HK-2 (cell line): ENCODE results near the gene C11orf71.

Experiments
- DNase-seq: peaks from one replicate; pipeline ENCODE4 v3.0.0-alpha.2; 2018; ENCODE audit not compliant: unreplicated experiment

C11orf71 gene

GRCh38 chr11:114399490-114400215 lies 658 bp downstream of the C11orf71 start:
- no peak for DNase-seq

- no peak for DNase-seq
Observed at GRCh38 chr11:114398303-114398920, 1.9 kb downstream of the C11orf71 start.

GRCh38 chr11:114397349-114397982 lies 2.8 kb downstream of the C11orf71 start:
- DNase-seq = no peak

- no peak for DNase-seq
Observed at GRCh38 chr11:114396916-114397315, 3.4 kb downstream of the C11orf71 start.

DNA sequence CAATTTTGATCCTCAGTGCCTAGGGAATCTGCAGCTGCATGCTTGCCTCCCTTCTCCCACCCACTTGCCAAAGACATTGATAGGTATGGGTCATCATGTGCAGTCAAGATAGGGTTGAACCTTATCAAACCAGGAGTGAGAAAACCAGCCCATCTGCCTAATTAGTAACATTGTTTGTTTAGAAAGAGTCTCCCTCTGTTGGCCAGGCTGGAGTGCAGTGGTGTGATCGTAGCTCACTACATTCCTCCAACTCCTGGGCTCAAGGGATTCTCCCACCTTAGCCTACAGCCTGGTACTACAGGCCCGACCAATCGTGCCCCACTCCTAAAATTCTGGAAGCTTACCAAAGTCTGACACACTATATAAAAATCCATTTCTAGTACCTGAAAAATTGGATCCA lies 4.6 kb downstream of the C11orf71 start:
- no peak for DNase-seq

DNA sequence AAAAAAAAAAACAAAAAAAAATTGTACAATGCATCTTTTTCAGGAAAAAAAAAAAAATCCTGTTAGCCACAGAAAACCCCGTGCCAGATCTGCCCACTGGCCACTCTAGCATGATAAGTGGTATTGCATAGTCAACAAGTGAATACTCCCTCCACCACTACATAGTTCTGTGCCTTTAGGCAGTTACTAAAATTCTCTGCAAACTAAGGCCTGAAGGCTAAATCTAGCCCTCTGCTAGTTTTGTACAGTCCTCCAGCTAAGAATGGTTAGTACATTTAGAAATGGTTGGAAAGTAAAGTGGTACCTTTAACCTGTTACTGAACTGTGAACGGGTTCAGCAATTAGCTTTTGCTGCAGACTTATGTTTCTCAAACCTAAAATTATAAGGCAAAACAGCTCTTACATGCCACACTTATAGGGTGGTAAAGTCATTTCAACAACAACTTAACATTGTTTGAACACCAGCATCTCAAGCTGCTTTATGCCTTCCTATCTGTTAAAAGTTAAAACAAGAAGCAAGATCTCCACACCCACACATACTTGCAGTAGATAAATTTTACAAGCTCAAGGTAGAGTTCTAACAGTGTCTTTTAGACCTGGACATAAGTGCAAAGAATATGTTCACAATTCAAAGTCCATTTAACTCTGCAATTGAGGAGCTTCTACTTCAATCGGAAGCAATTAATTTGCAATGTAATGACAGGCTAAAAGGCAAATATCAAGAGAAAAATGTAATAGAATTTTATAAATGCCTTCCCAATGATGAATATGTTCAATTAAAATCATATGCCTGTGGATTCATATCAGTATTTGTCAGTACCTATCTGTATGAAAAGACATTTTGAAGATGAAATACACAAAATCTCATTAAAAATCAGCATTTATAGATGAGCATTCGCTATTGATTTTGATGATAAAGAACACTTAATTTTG lies 7.3 kb downstream of the C11orf71 start:
- DNase-seq = no peak

DNA sequence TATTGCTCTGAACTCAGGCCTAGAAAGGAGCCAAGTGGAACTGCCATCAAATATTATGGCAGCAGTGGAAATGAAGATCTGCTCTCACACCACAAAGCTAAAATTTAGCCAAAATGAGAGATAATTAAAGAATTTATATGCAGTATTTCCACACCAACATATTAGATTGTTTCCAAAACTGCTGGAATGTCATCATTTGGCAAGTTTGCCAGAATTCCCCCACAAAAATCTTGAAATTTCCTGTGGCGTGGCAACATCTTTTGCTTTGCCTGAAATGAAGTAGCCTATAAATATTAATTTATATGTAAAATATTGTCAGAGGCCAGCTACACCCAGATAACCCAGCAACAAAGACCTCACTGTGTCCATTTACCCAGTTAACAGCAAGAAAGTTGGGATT lies 13.8 kb downstream of the C11orf71 start:
- no peak for DNase-seq

- no peak for DNase-seq
Observed at GRCh38 chr11:114386131-114386530, 14.2 kb downstream of the C11orf71 start.

- DNase-seq = no peak
Observed at GRCh38 chr11:114384487-114384886, 15.8 kb downstream of the C11orf71 start.

- DNase-seq = no peak
Observed at GRCh38 chr11:114382509-114382908, 17.8 kb downstream of the C11orf71 start.

DNA sequence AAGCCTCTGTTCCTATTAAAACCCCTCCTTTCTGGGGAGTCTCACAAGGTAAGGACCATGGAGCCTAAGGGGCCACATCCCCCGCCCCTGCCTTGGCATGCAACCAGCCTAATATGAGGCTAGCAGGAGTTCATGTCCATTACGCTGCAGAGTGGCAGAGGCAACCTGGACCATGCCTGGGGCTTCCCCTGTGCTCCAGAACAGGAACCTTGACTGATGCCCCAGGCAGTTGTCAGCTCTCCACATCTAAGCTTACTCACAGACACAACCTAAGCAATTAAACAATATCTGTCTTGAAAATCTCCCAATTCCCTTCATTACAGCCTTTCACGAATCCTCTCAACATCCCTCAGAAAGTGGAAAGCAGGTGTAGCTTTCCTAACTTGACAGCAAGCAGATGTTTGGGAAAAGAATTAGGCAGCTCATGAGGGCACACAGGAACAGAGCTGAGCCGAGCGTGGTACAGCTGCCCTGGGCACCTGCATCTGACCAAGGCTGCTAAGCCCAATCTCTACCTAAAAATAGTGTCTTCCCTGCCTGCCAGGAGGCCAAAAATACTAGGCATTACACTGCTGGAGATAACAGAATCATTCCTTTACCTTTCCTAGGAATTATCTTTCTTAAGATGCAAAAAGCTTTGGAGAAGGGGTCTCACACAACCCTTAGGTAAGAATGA lies 20.8 kb downstream of the C11orf71 start:
- DNase-seq = no peak

DNA sequence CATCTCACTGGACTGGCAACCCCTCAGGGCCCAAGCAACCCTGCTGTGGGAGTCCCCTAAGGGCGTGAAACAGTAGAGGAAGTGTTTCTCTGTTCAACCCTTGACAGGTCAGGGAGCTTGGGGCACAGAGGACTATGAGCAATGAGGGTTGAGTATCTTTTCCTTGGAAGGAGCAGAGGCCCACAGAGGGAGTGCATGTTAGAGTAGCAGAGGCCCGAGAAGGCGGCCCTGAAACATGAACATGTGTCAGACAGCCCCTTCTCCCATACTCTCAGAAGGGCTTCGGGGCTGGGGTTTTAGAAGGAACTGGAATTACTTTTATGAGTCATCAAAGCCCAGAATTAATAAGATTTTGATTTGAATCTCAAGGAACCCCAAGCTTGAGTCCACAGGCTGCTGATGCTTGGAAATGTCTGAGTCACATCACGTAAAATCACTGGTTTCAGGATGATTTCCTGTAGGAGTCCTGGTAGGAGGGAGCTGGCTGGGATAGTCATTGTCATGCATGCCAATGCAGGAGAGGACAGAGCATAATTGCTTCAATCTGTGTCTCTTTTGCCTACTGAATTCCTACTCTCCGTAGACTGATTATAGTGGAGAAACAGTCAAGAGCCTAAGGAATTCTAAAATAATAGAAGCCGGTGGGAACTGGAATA lies 22.6 kb downstream of the C11orf71 start:
- DNase-seq = no peak

DNA sequence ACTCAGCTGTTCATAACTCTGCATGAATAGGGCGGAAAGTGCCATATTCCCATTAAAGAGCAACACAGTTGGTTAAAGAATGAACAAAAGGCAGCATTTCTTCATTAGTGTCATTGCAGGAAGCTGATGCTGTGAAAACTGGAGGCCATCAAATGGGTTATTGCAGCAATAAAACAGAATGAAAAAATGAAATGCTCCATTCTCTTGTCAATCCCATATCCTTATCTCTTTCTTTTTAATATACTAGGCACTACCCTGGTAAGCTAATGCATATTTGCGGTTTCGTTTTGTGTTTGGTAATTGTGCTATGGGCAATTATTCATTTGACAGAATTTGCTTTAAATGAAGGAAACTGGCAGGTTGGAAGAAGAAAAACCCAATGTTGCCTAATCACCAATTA lies 25.3 kb downstream of the C11orf71 start:
- no peak for DNase-seq

- no peak for DNase-seq
Observed at GRCh38 chr11:114368918-114369680, 31.2 kb downstream of the C11orf71 start.

DNA sequence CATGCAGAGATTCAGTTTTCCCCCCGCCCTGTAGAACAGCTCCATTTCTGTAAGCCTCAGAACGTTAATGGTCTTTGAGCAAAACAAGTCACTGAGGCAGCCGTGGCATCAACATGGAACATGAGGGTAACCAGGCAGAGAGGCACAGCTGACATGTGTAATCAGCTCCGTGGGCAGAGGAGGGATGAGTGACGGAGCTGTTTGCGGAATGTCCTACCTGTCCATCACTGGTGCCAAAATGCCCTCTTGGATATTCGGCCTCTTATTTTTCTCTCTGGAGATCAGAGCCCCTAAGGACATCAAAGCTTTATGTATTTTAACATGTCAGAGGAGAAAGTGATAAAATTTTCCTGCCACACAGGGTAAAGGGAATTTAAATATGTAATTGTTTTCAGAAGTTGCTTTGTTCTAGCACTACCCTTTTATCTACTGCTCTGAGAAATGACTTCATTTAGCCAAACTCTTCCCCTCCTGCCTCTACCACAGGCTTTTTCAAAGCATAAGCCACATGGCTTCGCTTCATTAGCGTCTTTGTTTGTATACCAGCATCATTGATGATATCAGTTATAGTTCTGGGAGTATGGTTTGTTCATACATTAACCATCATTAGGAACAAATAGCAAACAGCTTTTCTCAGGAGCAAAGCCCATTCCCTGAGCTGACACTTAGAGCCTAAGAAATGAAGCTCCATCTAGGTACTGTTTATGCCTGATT lies 32.9 kb downstream of the C11orf71 start:
- DNase-seq = no peak

DNA sequence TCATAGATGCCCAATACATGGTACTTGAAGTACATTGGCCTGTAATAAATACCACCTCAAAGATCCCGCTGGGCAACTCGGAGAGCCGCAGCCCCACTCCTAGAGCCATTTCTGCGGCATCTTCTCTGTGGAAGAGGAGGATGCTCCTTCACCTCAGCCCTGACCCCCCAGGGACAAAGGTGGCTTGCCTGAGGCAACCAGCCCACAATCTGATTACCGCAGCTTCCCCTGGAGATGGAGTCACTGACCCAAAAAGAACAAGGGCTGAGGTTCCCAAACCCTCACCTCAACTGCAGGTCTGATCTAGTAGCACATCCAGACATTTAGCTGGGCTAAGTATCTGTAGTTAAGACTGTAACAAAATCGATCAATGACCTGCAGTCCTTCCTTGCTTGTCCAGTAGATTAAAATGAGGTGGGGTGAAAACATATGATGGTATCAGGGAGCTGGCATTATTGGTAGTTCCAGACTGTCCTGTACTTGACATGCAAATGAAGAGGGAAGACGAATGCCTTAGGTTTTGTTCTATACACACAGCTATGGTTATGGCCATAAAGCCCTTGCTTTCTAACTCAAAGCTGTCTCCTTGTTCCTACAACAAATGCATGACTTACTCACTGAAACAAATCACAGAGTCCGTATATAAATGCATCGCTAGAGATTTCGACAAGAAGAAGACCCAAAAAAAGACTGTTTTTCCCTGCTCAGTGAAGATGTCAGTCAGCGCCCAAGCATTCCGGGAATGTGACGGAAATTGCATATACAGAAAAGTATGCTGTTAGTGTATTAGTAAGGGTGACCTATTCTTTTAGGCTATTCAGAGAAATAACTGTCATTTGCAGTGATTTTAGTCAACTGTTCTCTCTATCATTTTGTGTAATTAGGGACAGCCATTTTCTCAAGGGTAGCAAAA lies 33.7 kb downstream of the C11orf71 start:
- peak; percentile 20 for DNase-seq

- DNase-seq = no peak
Observed at GRCh38 chr11:114362958-114363357, 37.4 kb downstream of the C11orf71 start.

GRCh38 chr11:114362326-114362725 lies 38.0 kb downstream of the C11orf71 start:
- no peak for DNase-seq
